T-helper 17 cell (primary cell): ENCODE measurements around the gene PLPP3. TPM values are rescaled to one million over a fixed set of nuclear protein-coding genes. Genes with fewer than 3 reads are reported as not detected.

Experiments
- ATAC-seq: fragments of 150-1000 bp; cut with Tn5 transposase; 2 replicates; pipeline ENCODE4 v1.10.0; 2021; ENCODE audit warnings: mild to moderate bottlenecking, moderate library complexity
- DNase-seq, 3 donors: peaks; one replicate each; pipeline versions ENCODE4 v3.0.0 to v3.0.0-alpha.2; 2020 to 2021
- H3K9me3 ChIP-seq: one replicate; pipeline ENCODE4 v1.7.0; 2013; ENCODE audit warnings: low read length, mild to moderate bottlenecking; ENCODE audit not compliant: control insufficient read depth, poor library complexity, severe bottlenecking
- H3K27ac Mint-ChIP-seq: one replicate; pipeline ENCODE4 v1.8.0; 2022; ENCODE audit warnings: mild to moderate bottlenecking, moderate library complexity, mixed read lengths
- H3K27me3 Mint-ChIP-seq: one replicate; pipeline ENCODE4 v1.8.0; 2022; ENCODE audit warnings: mixed read lengths
- H3K36me3 Mint-ChIP-seq: one replicate; pipeline ENCODE4 v1.8.0; 2022; ENCODE audit warnings: low read depth, mixed read lengths
- H3K4me1 Mint-ChIP-seq: one replicate; pipeline ENCODE4 v1.8.0; 2022; ENCODE audit warnings: mild to moderate bottlenecking, mixed read lengths
- H3K4me3 Mint-ChIP-seq: one replicate; pipeline ENCODE4 v1.8.0; 2022; ENCODE audit warnings: mild to moderate bottlenecking, moderate library complexity, mixed read lengths
- total RNA-seq, 4 donors: library from RNA in 2 of 4; stranded (reverse) in 2 of 4; gene quantifications; one replicate each; pipeline ENCODE4 v1.2.3 and lab custom pipeline; 2022 to 2026

The PLPP3 gene
- total RNA-seq, 2 donors from 2014 or later = 0.52 TPM; not detected in 1

DNA sequence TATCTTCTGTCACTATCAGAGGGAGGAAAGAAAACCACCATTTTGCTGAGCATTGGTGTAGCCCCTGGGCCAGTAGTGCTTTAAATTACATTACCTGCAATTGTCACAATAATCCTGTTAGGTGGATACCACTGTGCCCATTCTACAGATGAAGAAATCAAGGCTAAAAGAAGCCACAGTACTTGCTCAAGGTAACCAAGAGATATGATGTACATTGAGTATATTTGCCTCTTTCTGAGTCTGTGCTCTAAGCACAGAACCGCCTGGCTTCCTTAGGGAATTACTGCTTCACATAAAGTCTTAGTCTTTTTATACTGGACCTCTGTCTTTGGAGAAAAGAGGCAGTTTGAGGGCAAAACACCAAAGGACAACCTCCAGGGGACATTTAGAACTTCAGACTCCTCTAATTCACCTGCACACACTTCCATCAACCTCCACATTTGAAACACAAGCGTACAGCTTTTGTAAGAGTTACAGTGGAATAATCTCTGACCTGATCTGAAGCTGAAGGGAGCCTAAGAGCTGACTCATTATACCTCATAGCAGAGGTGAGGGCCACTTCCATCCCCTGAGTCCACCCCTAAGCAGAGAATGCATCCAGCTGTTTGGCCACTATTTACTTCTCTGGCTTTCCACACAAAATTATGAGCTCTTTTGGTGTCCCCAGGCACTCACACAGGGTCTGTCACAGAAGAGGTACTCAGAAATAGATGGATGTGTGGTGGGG, 61.8 kb downstream of the PLPP3 start:
- H3K4me1 Mint-ChIP-seq = no peaks in the 10 kb centered on the region

DNA sequence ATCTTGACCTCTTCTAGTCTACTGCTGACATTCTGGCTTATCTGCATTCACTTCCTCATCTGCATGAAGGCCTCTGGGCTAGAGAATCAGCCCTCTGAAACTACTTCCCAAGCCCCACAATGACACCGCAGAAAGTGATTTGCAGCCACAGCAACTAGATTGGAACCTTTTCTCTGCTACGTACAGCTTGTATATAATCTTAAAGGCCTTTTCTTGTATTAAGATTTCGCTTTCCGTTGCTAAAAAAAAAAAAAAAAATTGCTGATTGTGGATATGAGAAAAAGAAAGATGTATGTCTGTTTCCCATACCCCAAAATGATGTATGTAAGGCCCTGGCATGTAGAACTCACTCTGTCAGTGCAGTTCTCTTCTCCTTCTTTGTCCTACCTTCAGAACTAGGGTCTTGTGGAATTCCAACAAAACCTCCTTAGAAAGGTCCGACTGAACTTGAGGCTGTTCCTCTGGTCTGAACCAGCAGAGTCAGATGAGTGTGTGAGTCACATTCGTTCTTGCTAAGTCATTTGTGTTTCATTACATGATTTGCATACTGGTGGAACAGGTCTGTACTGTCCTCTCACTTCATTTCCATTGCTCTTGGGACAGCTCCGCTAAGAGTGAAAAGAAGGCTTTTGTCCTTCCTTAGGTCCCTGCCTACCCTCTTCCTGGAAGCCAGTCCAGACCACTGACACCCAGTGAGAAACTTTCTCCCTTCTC, 62.7 kb downstream of the PLPP3 start:
- DNase-seq = no peak
- peaks cover 2% of the 10 kb centered on the region for H3K36me3 Mint-ChIP-seq
- peak; percentile 58 for ATAC-seq
- H3K4me1 Mint-ChIP-seq = no peaks in the 10 kb centered on the region
- peaks cover 6% of the 10 kb centered on the region for H3K27me3 Mint-ChIP-seq
- H3K4me3 Mint-ChIP-seq = no peak overlapping the region
- no peak overlapping the region for H3K27ac Mint-ChIP-seq
- H3K9me3 ChIP-seq = no peaks in the 10 kb centered on the region

More for the DNA sequence above, 61.8 kb downstream of the PLPP3 start:
- peaks cover 6% of the 10 kb centered on the region for H3K27me3 Mint-ChIP-seq
- no peak overlapping the region for H3K27ac Mint-ChIP-seq
- DNase-seq (no peak), ATAC-seq (no peak)
- no peak overlapping the region for H3K4me3 Mint-ChIP-seq
- no peaks in the 10 kb centered on the region for H3K9me3 ChIP-seq
- H3K36me3 Mint-ChIP-seq = peaks cover 2% of the 10 kb centered on the region

DNA sequence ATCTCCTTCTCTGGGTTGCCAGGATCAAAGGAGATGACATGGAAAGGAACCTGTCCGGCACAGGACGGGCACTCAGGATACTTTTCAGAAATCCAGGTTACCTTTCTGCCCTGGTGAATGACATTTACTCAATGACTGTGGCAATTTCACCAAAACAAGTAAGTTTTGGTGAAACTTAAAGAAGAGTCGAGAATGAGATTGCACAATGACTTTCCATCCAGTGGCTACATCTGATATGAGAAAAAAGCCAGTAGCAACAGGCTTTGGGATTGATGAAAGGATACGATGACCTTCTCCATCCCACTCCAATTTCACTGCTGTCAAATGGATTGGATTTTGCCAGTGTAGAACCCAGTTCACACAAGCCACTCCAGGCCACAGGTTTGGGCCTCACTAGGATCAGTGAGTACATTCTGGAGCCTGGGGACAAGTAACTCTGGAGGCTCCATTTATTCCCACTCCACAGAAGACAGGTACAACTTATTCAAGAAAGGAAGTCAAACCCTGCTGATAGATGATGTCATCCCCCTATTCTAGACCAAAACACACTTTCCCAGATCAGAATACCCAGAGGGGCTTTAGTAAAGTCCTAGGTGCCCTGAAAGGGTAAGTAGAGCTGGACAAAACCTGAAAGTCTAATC, 63.3 kb downstream of the PLPP3 start:
- no peaks in the 10 kb centered on the region for H3K4me1 Mint-ChIP-seq
- H3K27me3 Mint-ChIP-seq = peaks cover 6% of the 10 kb centered on the region
- H3K36me3 Mint-ChIP-seq = no peaks in the 10 kb centered on the region
- H3K27ac Mint-ChIP-seq = no peak overlapping the region
- ATAC-seq = no peak
- no peak overlapping the region for H3K4me3 Mint-ChIP-seq
- H3K9me3 ChIP-seq = no peaks in the 10 kb centered on the region
- no peak for DNase-seq

DNA sequence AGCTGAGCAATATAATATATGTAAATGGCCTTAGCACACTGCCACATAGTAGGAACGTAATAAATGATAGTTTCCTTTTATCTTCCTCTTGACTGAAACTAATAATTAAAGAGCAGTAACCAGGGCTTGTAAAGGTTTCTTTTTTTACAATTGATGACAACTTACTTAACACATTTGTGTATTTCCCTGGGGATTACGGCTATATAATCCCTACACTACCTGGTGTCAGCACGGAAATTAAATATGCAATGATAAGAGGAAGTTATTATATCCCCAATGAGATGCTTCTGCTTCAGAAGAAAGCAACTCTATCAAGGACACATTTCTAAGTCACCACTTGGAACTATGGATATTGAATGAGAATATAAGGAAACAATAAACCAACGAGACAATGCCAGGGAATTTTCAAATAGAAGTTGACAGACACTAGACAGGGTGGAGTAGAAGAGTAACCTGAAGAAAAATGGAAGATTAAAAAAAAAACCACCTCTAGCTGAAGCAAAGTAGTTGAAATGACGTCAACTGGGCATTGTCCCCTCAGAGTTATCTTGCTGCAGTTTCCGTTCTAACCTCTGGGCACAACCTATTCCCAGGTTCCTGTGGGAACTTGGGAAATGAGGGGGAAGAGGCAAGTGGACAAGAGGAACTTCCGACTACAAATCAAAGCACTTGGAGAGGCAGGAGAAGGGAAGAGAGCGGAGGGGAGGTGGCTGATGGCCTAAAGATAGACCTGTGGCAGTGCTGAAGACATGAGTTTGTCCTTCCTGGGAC, 66.5 kb downstream of the PLPP3 start:
- Mint-ChIP-seq H3K36me3 (no peaks in the 10 kb centered on the region), H3K4me3 (no peak overlapping the region), H3K27me3 (peaks cover 14% of the 10 kb centered on the region), H3K4me1 (no peaks in the 10 kb centered on the region), H3K27ac (no peak overlapping the region)
- no peak for ATAC-seq
- H3K9me3 ChIP-seq = no peaks in the 10 kb centered on the region
- DNase-seq = no peak

DNA sequence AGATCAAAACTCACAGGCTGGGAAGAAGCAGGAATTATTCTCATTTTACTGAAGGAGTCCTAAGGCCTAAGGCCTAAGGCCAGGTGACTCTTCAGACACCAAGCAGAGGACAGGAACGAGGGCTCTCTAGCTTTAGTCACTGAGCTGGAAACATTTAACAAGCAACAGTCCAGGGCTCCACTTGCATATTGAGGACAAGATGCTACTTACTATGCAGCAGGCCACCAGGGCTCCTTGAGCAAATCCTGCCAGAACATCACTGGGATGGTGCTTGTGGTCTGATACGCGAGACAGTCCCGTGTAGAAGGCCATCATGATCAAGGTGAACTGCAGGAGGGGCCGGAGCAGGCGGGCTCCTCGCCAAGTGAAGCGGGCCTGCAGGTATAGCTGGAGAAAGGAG, 67.6 kb downstream of the PLPP3 start:
- H3K27ac Mint-ChIP-seq = no peak overlapping the region
- no peaks in the 10 kb centered on the region for H3K9me3 ChIP-seq
- no peaks in the 10 kb centered on the region for H3K36me3 Mint-ChIP-seq
- no peak overlapping the region for H3K4me3 Mint-ChIP-seq
- H3K4me1 Mint-ChIP-seq = no peaks in the 10 kb centered on the region
- H3K27me3 Mint-ChIP-seq = peaks cover 11% of the 10 kb centered on the region
- ATAC-seq (no peak), DNase-seq (no peak)

DNA sequence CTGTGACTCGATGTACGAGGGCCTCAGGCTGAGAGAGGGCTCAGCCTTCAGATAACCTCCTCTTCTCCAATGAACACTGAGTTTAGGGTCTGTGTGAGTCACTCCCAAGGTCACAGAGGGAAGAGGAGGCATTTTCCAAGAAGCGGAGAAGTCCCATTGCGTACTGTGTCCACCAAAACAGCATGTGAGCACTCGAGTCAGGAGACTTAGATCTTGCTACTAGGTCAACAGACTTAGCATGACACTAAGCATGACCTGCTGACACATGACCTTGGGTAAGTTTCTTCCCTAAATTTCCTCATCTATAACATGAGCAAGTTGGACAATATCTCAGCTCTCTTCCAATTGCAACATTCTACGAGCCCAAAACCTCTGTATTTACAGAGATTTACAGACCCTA, 68.0 kb downstream of the PLPP3 start:
- H3K9me3 ChIP-seq = no peaks in the 10 kb centered on the region
- peaks cover 11% of the 10 kb centered on the region for H3K27me3 Mint-ChIP-seq
- ATAC-seq (no peak), DNase-seq (no peak)
- no peaks in the 10 kb centered on the region for H3K4me1 Mint-ChIP-seq
- H3K36me3 Mint-ChIP-seq = no peaks in the 10 kb centered on the region
- H3K4me3 Mint-ChIP-seq = no peak overlapping the region
- H3K27ac Mint-ChIP-seq = no peak overlapping the region

DNA sequence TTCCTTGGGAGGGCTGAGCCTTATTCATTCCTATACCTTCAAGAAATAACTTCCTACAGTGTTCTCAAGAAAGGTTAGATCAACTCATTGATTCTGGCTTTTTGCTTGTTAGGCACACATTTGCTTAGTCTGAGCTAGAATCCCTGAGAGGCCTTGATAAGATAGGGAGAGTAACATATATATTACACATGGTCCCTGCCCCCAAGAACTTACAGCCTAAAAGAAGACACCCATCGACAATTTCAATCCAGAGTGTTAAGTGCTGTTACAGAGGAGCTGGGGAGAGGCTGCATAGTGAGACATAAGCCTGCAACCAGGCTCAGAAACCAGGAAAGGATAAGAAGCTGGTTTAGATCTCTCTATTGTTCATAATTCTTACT, 68.7 kb downstream of the PLPP3 start:
- H3K4me3 Mint-ChIP-seq = no peak overlapping the region

DNA sequence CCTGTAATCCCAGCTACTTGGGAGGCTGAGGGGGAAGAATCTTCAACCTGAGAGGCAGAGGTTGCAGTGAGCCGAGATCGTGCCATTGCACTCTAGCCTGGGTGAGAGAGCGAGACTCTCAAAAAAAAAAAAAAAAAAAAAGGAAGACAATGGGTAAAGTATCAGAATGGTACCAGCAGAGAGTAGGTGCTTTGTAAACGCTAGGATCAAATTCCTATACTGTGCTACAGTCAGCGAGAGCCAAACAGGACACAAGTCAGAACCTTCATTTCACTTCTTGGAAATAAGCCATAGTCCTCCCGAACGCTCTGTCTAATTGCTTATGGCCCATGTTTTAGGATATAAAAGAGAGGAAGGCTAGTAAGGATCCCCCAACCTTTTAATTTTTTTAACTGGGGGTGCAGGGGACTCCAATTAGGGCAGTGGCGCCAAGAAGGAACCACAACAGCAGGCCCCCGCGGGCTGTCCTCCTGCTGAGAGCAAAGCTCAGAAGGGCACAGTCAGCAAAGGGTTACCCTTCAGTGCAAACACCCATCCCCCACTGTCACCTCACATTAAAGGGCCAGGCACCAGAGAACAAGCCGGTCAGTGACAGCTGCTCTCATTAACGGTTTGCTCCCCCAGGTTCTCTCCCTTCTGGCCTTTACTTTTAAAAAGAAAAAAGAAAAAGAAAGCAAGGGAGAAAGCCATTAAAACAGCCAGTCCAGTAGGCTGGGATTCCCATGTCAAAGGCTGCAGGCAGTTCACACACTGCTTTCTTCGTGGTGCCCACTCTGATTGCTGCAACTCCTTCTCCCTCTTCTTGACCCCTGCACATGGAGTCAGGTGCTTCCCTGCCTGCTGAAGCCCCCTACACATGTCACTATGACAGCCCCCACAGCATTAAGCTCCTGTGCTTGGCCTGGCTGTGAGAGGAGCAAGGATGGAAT, 69.4 kb downstream of the PLPP3 start:
- DNase-seq (no peak), ATAC-seq (no peak)
- H3K27ac Mint-ChIP-seq = no peak overlapping the region
- H3K4me3 Mint-ChIP-seq = no peak overlapping the region
- peaks cover 16% of the 10 kb centered on the region for H3K27me3 Mint-ChIP-seq
- no peaks in the 10 kb centered on the region for H3K4me1 Mint-ChIP-seq
- H3K36me3 Mint-ChIP-seq = no peaks in the 10 kb centered on the region
- H3K9me3 ChIP-seq = no peaks in the 10 kb centered on the region

More for the DNA sequence above, 68.7 kb downstream of the PLPP3 start:
- no peak for ATAC-seq
- H3K36me3 Mint-ChIP-seq = no peaks in the 10 kb centered on the region
- H3K9me3 ChIP-seq = no peaks in the 10 kb centered on the region
- no peak for DNase-seq
- peaks cover 16% of the 10 kb centered on the region for H3K27me3 Mint-ChIP-seq
- H3K27ac Mint-ChIP-seq = no peak overlapping the region
- no peaks in the 10 kb centered on the region for H3K4me1 Mint-ChIP-seq

DNA sequence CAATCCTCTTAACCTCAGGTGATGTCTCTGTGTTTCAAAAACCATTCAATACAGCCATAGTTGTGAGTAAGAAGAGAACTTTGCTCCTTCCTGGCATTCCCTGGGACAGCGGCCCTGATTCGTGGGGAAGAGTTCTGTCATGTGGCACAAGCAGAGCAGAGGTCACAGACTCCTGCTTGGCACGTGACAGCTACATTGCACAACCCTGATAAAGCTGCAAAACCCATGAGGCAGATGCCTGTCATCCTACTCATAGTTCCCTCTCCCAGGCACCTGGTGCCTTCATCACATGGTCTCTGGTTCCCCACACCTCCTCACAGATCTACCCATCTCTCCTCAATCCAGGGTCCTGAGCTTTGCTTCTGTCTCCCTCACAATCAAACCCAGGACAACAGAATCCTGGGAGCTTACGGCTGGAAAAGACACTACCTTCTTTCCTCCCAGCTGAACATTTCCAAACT, 70.8 kb downstream of the PLPP3 start:
- Mint-ChIP-seq H3K4me1 (no peaks in the 10 kb centered on the region), H3K4me3 (no peak overlapping the region), H3K27me3 (peaks cover 22% of the 10 kb centered on the region), H3K36me3 (no peaks in the 10 kb centered on the region), H3K27ac (no peak overlapping the region)
- H3K9me3 ChIP-seq = no peaks in the 10 kb centered on the region
- DNase-seq = no peak
- no peak for ATAC-seq

DNA sequence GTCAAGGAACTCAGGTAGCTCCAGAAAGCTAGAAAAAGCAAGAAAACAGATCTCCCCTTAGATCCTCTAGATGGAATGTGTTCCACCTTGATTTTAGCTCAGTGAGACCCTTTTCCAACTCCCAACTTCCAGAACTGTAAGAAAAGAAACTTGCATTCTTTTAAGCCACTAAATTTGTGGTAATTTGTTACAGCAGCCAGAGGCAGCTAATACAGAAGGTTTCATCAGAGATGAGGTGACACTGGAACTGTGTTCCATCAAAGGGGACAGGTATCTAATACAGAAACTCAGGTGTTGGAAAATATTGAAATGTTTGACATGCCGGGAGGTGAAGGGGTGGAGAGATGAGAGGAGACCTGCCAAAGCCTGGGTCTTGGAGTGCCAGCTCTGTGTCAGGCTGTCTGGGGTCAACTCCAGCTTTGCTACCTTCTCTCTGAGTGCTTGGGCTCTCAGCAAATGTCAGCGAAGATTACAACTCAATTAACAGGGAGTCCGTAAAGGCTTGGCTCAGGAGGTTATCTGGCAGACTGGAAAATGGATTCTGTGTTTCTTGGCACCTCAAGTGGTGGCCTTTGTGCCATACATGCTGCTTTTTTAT, 71.3 kb downstream of the PLPP3 start:
- ATAC-seq = no peak
- H3K27ac Mint-ChIP-seq = no peak overlapping the region
- H3K9me3 ChIP-seq = no peaks in the 10 kb centered on the region
- no peak overlapping the region for H3K4me3 Mint-ChIP-seq
- no peaks in the 10 kb centered on the region for H3K4me1 Mint-ChIP-seq
- H3K27me3 Mint-ChIP-seq = peaks cover 22% of the 10 kb centered on the region
- no peak for DNase-seq
- H3K36me3 Mint-ChIP-seq = no peaks in the 10 kb centered on the region

DNA sequence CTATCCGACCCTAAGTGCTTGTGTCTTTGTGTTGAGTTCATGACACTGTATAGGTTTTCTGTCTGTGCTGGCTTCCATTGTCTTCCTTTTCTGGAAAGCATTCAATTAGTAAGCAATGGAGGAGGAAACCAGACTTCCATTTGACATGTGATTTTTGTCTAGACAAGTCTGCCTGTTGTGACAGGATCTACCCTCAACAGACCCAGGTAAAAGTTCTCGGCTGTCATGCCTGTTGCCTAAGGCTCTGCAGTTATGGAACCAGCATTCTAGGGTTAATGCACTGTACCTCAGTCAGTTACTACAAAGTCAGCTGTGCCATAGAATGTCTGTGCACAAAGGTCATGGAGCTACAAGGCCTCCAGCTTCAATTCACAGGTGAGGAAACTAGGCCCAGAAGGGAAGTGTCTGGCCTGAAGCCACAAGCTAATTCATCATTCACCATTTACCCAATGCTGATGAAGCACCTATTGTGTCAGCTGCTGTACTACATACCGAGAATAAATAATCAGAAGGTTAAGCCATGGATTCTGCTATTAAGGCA, 72.3 kb downstream of the PLPP3 start:
- peaks cover 22% of the 10 kb centered on the region for H3K27me3 Mint-ChIP-seq
- no peak overlapping the region for H3K4me3 Mint-ChIP-seq
- ATAC-seq (no peak), DNase-seq (no peak)
- H3K4me1 Mint-ChIP-seq = no peaks in the 10 kb centered on the region
- H3K27ac Mint-ChIP-seq = no peak overlapping the region
- H3K36me3 Mint-ChIP-seq = no peaks in the 10 kb centered on the region
- no peaks in the 10 kb centered on the region for H3K9me3 ChIP-seq
